Right ventricle myocardium inferior (tissue), 1 donor: ENCODE measurements around the gene KDM2B. TPM values are rescaled to one million over a fixed set of nuclear protein-coding genes. Genes with fewer than 3 reads are reported as not detected.

Experiments used
- ATAC-seq: fragments of 200-7000 bp; cut with Tn5 transposase; one replicate; pipeline ENCODE4 v1.9.1; 2020; ENCODE audit warnings: mild to moderate bottlenecking, moderate library complexity
- DNase-seq: peaks from one replicate; pipeline ENCODE4 v3.0.0; 2021; ENCODE audit errors: missing footprints
- intact Hi-C: fragments of 100-400 bp; cut with DNase I; formaldehyde crosslinking; loops from one replicate; pipeline ENCODE4 v1.11.0; 2022
- total RNA-seq: library from RNA; stranded (reverse); fragmentation: NEBNext Ultra II Directional; extraction: Animal tissue kit (Norgen Biotek cat#: 25700); gene quantifications from one replicate; pipeline ENCODE4 v1.2.1, GENCODE V29; 2021
- donor health status: DM: no; HTN: yes; CAD: no; lungs with severe emphysema.

The KDM2B gene
- total RNA-seq, 1 donor from 2014 or later = 13.1 TPM

- intact Hi-C loops = no loop called here
- ATAC-seq (no peak), DNase-seq (no peak)
Observed at GRCh38 chr12:121516437-121517011, 64.3 kb downstream of the KDM2B start.

- ATAC-seq = no peak
- intact Hi-C loops = no loop called here
- DNase-seq = no peak
Observed at GRCh38 chr12:121515615-121516014, 65.2 kb downstream of the KDM2B start.

- no peak for ATAC-seq
- intact Hi-C loops = no loop called here
- no peak for DNase-seq
Observed at GRCh38 chr12:121514184-121514742, 66.6 kb downstream of the KDM2B start.

GRCh38 chr12:121513464-121514183 is 67.2 kb downstream of the KDM2B start:
- peak; percentile 48 for ATAC-seq
- no peak for DNase-seq
- intact Hi-C loops = no loop called here

GRCh38 chr12:121512561-121512960 is 68.3 kb downstream of the KDM2B start:
- DNase-seq = no peak
- intact Hi-C loops = no loop called here
- ATAC-seq = no peak

GRCh38 chr12:121511916-121512315 is 68.9 kb downstream of the KDM2B start:
- intact Hi-C loops = no loop called here
- ATAC-seq (no peak), DNase-seq (no peak)

- DNase-seq (no peak), ATAC-seq (no peak)
- intact Hi-C loops = no loop called here
Observed at GRCh38 chr12:121509339-121509738, 71.5 kb downstream of the KDM2B start.

- intact Hi-C loops = no loop called here
- DNase-seq (no peak), ATAC-seq (no peak)
Observed at GRCh38 chr12:121508533-121508932, 72.3 kb downstream of the KDM2B start.

- intact Hi-C loops = no loop called here
- ATAC-seq (no peak), DNase-seq (no peak)
Observed at GRCh38 chr12:121507984-121508383, 72.8 kb downstream of the KDM2B start.

GRCh38 chr12:121507245-121507644 is 73.6 kb downstream of the KDM2B start:
- no peak for DNase-seq
- ATAC-seq = no peak
- intact Hi-C loops = no loop called here

GRCh38 chr12:121505513-121505912 is 75.3 kb downstream of the KDM2B start:
- DNase-seq (no peak), ATAC-seq (no peak)
- intact Hi-C loops = no loop called here

- ATAC-seq = no peak
- no peak for DNase-seq
- intact Hi-C loops = no loop called here
Observed at GRCh38 chr12:121504505-121504904, 76.3 kb downstream of the KDM2B start.

- ATAC-seq = no peak
- intact Hi-C loops = no loop called here
- no peak for DNase-seq
Observed at GRCh38 chr12:121503395-121503794, 77.4 kb downstream of the KDM2B start.

GRCh38 chr12:121501946-121502345 is 78.9 kb downstream of the KDM2B start:
- intact Hi-C loops = loop anchor here (2.0 kb wide), 1 partner anchor 35 kb away; no protein-coding TSS in a partner anchor
- ATAC-seq (peak; percentile 52), DNase-seq (no peak)

GRCh38 chr12:121499929-121500793 is 80.7 kb downstream of the KDM2B start:
- ATAC-seq = peak; percentile 87
- DNase-seq = peak; percentile 86
- intact Hi-C loops = loop anchor here (1.0 to 2.0 kb wide), 2 partner anchors 37 to 182 kb away; no protein-coding TSS in a partner anchor

- intact Hi-C loops = no loop called here
- ATAC-seq (no peak), DNase-seq (no peak)
Observed at GRCh38 chr12:121495746-121496145, 85.1 kb downstream of the KDM2B start.

- no peak for DNase-seq
- intact Hi-C loops = no loop called here
- no peak for ATAC-seq
Observed at GRCh38 chr12:121494093-121494787, 86.6 kb downstream of the KDM2B start.

- no peak for DNase-seq
- ATAC-seq = no peak
Observed at GRCh38 chr12:121490401-121491281, 90.2 kb downstream of the KDM2B start.

More at GRCh38 chr12:121490401-121491281, 90.2 kb downstream of the KDM2B start:
- intact Hi-C loops = no loop called here
